Stimulated activated CD4-positive, alpha-beta T cell treated with anti-CD3 and anti-CD28 coated beads, Interleukin-1b, Interleukin-23, amount 100 ng/mL, for 4 hours (primary cell): ENCODE results near the gene SCN4A.
A peak's percentile ranks its signal among the peaks of the same experiment; 100 is the strongest.
"Not testable (repeated sequence)": the region's sequence is repeated elsewhere in the genome, so short reads cannot be mapped to it uniquely, and the experiment has no call there.

Experiments
- DNase-seq, 2 donors: peaks; one replicate each; pipeline ENCODE4 v3.0.0-alpha.2; 2020; ENCODE audit warnings: low read depth in 2 of 2

SCN4A gene

DNA sequence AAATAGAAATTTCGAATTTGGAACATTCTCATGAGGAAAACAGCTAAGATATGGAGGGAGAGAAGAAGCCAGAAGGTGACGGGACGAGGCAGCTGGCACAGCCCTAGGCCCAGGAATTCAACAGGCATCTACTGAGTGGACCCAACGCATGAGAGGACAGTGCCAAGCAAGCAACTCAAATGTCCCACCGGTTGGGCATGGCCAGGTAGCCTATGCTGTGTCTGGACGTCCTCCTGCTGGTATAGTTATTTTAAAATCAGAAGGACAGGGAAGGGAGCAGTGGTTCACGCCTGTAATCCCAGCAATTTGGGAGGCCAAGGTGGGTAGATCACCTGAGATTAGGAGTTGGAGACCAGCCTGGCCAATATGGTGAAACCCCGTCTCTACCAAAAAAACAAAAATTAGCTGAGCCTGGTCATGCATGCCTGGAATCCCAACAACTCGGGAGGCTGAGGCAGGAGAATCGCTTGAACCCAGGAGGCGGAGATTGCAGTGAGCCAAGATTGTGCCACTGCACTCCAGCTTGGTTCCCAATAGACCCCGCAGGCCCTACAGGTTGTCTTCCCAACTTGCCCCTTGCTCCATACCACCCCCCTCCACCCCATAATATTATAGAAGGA is 56.0 kb downstream of the SCN4A start:
- DNase-seq = no peak

DNA sequence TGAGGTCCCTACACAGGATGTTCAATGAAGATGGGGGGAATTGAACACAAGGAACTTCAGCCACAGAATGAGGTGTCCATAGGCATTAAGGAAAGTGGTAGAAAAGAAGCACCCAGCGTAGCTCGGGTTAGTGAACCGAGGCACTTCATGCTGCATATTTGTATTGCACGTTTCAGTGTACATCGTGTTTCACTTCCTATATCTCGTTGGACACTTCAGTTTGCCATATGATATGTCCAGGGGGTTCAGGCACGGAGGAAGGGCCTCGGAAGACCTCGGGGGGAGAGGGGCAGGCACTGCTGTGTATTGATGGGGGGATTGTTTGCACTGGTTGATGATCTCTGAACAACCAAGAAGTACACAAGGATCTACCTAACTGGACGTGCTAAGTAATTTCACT is 57.0 kb downstream of the SCN4A start:
- not testable (repeated sequence) for DNase-seq

DNA sequence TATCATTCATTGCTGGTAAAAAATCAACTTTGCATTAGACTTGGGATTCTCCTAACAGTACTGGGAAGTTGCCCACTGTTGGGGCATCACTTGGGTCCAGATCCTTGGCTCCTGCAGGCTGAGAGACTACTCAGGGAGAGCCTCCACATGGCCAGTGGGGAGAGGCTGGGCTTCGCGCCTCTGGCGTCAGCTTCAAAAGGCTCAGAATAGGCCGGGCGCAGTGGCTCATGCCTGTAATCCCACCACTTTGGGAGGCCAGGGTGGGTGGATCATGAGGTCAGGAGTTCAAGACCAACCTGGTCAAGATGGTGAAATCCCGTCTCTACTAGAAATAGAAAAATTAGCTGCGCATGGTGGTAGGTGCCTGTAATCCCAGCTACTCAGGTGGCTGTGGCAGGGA is 58.2 kb downstream of the SCN4A start:
- DNase-seq = no peak

DNA sequence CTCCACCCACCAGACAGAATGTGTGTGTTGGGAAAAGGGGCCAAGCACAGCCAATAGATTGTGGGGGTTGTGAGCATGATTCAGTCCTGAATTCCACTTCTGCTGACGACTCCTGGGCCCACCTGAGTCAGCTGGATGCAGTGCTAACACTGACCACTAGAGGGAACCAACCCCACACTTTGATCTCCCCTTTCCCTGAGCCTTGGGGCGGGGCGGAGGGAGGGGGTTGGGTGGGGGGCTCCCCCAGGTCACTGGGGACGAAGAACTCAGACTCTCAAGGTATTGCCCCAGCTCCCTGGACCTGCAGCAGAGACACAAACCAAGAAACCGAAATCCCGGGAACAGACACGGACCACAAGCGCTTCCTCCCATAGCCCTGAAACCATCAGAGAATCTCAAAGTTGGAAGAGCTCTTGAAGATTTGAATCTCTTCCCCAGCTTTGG is 61.0 kb downstream of the SCN4A start:
- DNase-seq = peak; percentile 43 to 62

DNA sequence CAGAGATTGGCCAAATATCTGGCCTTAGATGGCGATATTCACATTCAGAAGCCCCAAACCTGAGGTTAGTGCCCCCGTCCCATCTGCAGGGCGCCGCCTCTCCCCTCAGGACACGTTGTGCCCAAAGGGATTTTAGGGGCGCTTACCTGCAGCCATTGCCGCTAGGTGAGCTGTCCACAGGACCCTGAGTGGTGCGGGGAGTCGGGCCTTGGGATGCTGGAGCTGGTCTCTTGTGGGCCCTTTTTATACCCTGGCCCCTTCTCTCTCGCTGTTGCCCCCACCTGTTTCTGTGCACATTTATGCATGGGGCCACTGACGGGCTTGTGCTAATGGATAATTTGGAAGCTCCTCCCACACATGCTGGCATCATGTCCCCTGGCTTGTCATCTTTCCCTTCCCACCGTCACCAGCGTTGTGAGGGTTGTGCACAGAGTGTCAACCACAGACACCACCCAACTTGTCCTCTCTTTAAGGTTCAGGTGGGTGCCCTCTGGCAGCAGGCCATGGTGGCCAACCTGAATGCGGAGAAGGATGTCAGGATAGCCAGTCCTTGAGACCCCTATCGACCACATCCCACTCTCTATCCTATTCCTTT is 61.6 kb downstream of the SCN4A start, which contains the start of gene CSHL1:
TSS of gene CSHL1 (minus strand) at position 218 of the 595 bp plus-strand sequence. CDS start at position 156, 62 bp downstream.
- DNase-seq = no peak

DNA sequence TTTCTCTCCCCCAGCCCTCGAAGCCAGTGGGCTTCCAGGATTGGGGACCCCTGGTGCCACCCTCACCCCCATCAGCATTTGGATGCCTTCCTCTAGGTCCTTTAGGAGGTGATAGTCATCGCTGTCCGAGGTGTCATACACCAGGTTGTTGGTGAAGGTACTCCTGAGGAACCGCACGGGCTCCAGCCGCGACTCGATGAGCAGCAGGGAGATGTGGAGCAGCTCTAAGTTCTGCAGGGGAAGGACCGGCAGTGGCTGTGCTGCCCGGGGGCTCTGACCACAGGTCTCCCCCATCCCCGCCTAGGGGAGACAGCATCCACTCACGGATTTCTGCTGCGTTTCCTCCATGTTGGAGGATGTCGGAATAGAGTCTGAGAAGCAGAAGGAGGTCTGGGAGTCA is 62.6 kb downstream of the SCN4A start:
- no peak for DNase-seq

DNA sequence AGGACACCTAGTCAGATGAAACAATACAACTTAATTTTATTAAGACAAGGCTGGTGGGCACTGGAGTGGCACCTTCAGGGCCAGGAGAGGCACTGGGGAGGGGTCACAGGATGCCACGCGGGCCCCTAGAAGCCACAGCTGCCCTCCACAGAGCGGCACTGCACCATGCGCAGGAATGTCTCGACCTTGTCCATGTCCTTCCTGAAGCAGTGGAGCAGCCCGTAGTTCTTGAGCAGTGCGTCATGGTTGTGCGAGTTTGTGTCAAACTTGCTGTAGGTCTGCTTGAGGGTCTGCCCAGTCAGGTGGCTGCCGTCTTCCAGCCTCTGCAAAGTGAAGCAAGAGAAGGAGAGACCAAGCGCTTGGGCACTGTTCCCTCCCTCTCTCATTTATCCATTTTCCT is 63.1 kb downstream of the SCN4A start:
- DNase-seq = not testable (repeated sequence)

DNA sequence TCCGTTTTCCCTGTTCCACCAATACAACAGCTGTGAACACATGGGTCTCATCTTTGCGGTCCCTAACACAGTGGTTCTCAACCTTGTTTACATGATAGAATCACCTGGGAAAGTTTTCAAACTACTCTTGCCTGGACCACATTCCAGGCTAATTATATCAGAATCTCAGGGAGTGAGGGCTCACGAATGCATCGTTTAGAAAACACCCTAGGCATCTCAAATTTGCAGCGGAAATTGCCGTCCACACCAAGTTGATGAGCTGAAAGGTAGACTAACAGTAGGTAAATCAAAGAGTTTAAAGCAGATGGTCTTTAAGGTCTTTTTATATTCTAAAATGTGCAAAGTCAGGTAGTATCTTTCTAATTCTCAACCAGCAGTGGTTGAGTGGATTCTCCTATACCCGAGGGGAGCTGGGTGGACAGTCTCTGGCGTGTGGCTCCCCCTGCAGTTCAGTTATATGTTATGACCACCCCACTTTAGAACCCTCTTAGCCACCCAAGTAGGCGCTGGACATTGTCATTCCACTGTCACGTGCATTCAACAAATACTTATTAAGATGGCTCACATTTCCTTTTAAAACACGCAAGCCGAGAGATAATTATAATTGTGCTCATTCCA is 65.4 kb downstream of the SCN4A start:
- DNase-seq = not testable (repeated sequence)

DNA sequence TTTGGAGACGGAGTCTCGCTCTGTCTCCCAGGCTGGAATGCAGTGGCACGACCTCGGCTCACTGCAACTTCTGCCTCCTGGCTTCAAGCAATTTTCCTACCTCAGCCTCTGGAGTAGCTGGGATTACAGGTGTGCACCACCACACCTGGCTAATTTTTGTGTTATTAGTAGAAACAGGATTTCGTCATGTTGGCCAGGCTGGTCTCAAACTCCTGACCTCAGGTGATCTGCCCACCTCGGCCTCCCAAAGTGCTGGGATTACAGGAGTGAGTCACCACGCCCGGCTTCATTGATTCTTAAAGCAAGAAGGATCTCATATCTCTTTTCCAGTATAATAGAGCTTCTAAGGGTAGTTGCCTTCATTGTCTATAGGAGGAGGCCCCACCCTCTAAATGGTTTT is 67.9 kb downstream of the SCN4A start:
- not testable (repeated sequence) for DNase-seq

DNA sequence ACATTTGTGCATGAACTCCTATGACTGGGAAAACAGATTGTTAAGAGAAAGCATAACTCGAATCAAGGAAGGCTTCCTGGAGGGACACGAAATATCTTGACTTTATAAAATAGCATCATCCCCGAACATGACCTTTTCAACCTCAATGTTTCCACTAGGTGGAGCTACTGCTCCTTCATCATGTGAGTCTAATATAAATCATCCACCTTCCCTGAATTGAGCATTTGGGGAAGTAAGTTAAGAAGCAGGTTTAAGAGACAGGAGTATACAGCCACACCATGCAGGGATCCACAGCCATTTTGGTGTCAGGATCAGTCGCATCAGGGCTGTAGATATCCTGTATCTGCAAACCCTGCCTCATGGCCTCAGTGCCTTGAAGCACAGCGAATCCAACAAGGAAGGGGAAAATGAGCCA is 68.9 kb downstream of the SCN4A start:
- DNase-seq = peak in 1 of 2 donors; percentile 25

DNA sequence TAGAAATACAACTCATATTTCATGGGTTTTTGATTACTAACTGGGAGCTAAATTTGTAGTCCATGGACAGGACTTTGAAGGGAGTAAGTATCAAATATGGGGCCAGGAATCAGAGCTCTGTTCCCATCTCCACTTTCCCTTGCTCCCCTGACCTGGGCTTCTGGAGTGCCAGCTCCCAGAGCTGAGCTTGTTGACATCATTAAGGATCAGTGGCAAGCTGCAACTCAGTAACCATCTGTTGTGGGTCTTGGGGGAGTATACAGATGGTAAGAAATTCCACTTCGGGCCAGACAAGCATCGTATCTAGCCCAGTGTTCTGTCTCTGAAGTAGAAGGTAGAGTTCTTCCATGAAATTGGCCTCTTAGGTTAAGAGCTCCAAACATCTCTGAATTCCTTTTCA is 70.7 kb downstream of the SCN4A start:
- not testable (repeated sequence) for DNase-seq

DNA sequence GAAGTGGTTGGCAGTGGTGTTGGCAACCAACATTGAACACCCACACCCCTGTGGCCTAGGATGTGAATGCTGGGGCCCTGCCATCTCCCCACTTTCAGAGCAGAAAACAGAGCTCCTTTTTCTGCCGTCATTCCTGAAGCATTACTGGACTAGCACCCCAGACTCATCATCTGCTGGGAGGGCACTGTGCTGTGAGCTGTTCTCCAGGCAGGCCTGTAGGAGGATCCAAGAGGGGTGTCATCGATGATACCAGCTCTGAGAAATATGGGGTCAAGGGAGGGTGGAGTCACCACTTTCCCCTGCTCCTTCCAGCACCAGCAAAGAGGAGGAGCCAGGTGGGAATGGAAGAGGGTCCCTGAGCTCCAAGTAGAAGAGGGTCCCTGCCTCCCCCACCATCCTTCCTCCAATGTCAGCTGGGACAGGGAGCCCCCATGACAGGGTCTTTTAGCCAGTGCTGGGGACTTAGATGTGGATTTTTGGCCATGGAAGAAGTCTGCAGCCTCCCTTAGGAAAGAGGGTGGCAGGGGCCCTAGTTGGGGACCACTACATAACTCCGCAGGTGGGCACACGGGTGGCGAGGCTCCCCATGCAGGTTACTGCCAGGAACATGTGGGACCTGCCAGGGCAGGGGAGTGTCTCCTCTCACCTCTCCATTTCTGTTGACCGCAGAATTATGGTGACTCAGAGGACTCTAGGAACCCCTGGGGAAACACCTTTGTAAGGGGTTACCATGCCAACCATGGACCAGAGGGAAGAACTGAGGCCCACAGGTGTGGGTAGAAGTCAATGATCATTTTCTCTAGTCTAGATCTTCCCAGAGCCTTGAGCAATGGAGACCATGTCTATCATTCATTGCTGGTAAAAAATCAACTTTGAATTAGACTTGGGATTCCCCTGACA is 73.6 kb downstream of the SCN4A start:
- peak in 1 of 2 donors; percentile 24 for DNase-seq

DNA sequence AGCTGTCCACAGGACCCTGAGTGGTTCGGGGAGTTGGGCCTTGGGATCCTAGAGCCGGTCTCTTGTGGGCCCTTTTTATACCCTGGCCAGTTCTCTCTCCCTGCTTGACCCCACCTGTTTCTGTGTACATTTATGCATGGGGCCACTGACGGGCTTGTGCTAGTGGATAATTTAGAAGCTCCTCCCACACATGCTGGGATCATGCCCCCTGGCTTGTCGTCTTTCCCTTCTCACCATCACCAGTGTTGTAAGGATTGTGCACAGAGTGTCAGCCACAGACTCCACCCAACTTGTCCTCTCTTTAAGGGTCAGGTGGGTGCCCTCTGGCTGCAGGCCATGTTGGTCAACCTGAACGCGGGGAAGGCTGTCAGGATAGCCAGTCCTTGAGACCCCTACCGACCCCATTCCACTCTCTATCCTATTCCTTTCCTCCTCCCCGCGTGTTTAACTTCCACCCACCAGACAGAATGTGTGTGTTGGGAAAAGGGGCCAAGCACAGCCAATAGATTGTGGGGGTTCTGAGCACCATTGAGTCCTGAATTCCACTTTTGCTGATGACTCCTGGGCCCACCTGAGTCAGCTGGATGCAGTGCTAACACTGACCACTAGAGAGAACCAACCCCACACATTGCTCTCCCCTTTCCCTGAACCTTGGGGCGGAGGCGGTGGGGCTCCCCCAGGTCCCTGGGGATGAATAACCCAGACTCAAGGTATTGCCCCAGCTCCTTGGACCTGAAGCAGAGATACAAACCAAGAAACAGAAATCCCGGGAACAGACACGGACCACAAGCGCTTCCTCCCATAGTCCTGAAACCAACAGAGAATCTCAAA is 76.0 kb downstream of the SCN4A start, which contains the start of gene CSH1:
TSS of gene CSH1 (minus strand) at position 51 of the 831 bp plus-strand sequence. CDS start 63 bp downstream, outside the sequence.
- DNase-seq = not testable (repeated sequence)

DNA sequence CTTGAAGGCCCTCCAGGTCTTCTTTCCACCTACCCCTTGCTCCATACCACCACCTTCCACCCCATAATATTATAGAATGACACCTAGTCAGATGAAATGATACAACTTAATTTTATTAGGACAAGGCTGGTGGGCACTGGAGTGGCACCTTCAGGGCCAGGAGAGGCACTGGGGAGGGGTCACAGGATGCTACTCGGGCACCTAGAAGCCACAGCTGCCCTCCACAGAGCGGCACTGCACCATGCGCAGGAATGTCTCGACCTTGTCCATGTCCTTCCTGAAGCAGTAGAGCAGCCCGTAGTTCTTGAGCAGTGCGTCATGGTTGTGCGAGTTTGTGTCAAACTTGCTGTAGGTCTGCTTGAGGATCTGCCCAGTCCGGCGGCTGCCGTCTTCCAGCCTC is 77.9 kb downstream of the SCN4A start:
- not testable (repeated sequence) for DNase-seq

DNA sequence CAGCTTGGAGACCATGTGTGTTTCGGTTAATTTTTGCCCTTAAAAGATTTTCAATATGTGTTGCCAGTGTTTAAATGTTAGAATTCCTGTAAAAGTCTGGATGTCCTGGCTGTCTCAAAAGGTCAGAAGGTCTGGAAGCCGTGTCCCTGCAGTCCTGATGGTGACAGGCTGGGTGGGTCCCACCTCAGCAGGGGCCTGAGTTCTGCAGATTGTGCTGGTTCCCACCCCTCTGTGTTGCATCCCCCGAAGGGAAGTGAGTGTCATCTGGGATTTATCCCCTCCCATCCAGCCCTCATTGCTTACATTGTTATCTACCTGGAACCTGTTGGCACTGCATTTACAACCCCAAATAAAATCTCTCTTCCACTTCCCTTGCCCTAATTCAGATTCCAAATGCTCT is 78.7 kb downstream of the SCN4A start:
- DNase-seq = not testable (repeated sequence)

DNA sequence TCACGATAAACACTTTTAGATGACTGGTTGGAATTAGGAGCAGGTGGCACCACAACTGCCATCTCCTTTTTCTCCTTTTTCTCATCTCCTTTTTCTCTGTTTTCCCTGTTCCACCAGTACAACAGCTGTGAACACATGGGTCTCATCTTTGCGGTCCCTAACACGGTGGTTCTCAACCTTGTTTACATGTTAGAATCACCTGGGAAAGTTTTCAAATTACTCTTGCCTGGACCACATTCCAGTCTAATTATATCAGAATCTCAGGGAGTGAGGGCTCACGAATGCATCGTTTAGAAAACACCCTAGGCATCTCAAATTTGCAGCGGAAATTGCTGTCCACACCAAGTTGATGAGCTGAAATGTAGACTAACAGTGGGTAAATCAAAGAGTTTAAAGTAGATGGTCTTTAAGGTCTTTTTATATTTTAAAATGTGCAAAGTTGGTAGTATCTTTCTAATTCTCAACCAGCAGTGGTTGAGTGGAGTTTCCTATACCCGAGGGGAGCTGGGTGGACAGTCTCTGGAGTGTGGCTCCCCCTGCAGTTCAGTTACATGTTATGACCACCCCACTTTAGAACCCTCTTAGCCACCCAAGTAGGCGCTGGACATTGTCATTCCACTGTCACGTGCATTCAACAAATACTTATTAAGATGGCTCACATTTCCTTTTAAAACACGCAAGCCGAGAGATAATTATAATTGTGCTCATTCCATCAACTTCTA is 80.2 kb downstream of the SCN4A start:
- DNase-seq = not testable (repeated sequence)

DNA sequence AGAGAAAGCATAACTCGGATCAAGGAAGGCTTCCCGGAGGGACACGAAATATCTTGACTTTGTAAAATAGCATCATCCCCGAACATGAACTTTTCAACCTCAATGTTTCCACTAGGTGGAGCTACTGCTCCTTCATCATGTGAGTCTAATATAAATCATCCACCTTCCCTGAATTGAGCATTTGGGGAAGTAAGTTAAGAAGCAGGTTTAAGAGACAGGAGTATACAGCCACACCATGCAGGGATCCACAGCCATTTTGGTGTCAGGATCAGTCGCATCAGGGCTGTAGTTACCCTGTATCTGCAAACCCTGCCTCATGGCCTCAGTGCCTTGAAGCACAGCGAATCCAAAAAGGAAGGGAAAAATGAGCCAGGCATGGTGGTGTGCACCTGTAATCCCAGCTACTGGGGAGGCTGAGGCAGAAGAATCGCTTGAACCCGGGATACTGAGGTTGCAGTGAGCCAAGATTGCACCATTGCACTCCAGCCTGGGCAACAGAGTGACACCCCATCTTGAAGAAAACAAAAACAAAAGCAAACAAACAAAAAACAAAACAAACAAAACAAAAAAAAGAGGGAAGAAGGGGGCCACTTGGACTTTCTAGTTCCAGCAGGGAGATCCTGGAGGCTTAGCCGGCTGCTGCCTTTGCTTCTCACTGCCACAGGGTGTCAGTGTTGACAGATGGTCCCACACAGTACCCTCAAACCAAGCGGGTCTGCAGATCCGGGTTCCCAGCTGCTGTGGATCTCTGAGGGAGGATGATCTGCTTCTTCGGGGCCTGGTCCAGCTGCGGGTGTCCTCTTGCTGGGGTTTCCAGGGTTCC is 83.5 kb downstream of the SCN4A start:
- peak in 1 of 2 donors; percentile 10 for DNase-seq
